ENCODE data around the gene PCSK5.
A peak's percentile ranks its signal among the peaks of the same experiment; 100 is the strongest.

Gene PCSK5

DNA sequence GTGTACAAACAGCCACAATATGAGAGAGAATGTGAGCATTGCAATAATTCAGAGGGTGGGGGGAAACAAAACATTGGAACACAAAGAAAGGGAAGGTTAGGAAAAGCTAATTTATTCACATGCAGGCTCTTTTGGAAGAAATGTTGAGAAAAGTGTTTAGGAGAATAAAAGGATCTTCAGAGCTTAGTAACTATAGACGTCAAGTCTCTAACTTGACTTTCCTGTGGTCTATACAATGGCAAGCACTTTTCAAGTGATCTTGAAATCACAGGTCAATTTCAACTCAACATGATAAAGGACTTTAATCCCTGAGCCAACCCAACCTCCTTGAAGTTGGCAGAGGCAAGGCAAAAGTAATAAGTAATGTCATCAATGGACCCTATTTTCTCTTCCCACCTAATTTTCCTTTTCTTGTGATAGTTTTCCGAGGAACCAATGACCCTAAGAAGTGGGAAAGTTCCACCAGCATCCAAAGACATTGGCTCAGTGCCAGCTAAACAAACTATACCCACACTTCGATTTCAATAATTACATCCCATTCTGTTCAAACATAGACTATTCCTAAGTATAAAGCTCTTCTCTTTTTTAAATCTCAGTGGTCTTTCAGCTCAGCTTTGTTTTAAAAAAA is 480.0 kb downstream of the PCSK5 start:
- Histone ChIP-seq H3K36me3 (ENCODE audit: control insufficient read depth, insufficient read depth, low read length) (no peaks in the 10 kb centered on the region), H3K27ac (ENCODE audit: low read length) (no peak overlapping the region), H3K4me1 (ENCODE audit: control insufficient read depth, insufficient read depth, low read length) (no peaks in the 10 kb centered on the region; the same call in 1 of the 2 replicates), H3K4me3 (ENCODE audit: low read length) (no peak overlapping the region), H3K27me3 (ENCODE audit: control insufficient read depth, insufficient read depth, low read length) (no peaks in the 10 kb centered on the region), H3K9me3 (ENCODE audit: control insufficient read depth, insufficient read depth, low read length) (no peaks in the 10 kb centered on the region)
- 100% methylated on average over 1 of the region's 3 CpGs for WGBS (ENCODE audit: insufficient coverage, insufficient read length)
- no peak for DNase-seq (ENCODE audit: low read depth, low spot score)

DNA sequence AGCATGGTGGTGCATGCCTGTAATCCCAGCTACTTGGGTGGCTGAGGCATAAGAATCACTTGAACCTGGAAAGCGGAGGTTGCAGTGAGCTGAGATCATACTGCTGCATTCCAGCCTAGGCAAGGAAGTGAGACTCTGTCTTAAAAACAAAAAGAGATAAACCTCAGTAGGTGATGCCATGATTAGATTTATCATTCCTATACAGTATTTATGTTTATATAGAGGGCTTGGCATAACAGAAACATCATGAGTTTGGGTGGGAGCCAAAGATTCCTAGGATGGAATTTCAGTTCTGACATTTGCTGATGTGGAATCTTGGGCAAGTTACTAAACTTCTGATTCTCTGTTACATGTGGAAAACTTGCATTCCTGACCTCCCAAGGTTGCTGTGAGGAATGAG is 481.4 kb downstream of the PCSK5 start:
- no peak overlapping the region for H3K4me3 ChIP-seq (ENCODE audit: low read length)
- H3K27ac ChIP-seq (ENCODE audit: low read length): no peak overlapping the region
- no peaks in the 10 kb centered on the region; the same call in 1 of the 2 replicates for H3K4me1 ChIP-seq (ENCODE audit: control insufficient read depth, insufficient read depth, low read length)
- WGBS (ENCODE audit: insufficient coverage, insufficient read length): no CpG with 5 or more reads among the region's 1 CpG
- no peak for DNase-seq (ENCODE audit: low read depth, low spot score)
- no peaks in the 10 kb centered on the region for H3K27me3 ChIP-seq (ENCODE audit: control insufficient read depth, insufficient read depth, low read length)
- no peaks in the 10 kb centered on the region for H3K36me3 ChIP-seq (ENCODE audit: control insufficient read depth, insufficient read depth, low read length)
- H3K9me3 ChIP-seq (ENCODE audit: control insufficient read depth, insufficient read depth, low read length): no peaks in the 10 kb centered on the region

DNA sequence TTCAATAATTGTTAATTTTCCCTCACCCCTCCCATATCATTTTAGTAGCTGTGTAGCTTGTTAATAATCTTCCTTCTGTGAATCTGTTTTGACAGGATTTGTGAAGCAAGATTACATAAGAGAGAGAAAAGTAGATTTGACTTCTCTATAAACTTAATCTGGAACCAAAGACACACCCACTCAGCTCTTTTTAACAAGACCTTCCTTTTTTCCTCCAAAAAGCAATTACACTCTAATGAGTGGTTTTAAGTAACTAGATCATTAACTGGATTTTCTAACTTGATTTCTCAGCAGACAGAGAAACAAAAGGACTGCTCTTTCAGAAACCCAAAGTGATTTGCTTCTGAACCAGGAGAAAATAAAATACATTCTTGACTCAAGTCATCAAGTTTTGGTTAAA is 481.9 kb downstream of the PCSK5 start:
- H3K9me3 ChIP-seq (ENCODE audit: control insufficient read depth, insufficient read depth, low read length): no peaks in the 10 kb centered on the region
- no peaks in the 10 kb centered on the region; the same call in 1 of the 2 replicates for H3K4me1 ChIP-seq (ENCODE audit: control insufficient read depth, insufficient read depth, low read length)
- H3K4me3 ChIP-seq (ENCODE audit: low read length): no peak overlapping the region
- DNase-seq (ENCODE audit: low read depth, low spot score): no peak
- H3K36me3 ChIP-seq (ENCODE audit: control insufficient read depth, insufficient read depth, low read length): no peaks in the 10 kb centered on the region
- H3K27me3 ChIP-seq (ENCODE audit: control insufficient read depth, insufficient read depth, low read length): no peaks in the 10 kb centered on the region
- H3K27ac ChIP-seq (ENCODE audit: low read length): no peak overlapping the region

DNA sequence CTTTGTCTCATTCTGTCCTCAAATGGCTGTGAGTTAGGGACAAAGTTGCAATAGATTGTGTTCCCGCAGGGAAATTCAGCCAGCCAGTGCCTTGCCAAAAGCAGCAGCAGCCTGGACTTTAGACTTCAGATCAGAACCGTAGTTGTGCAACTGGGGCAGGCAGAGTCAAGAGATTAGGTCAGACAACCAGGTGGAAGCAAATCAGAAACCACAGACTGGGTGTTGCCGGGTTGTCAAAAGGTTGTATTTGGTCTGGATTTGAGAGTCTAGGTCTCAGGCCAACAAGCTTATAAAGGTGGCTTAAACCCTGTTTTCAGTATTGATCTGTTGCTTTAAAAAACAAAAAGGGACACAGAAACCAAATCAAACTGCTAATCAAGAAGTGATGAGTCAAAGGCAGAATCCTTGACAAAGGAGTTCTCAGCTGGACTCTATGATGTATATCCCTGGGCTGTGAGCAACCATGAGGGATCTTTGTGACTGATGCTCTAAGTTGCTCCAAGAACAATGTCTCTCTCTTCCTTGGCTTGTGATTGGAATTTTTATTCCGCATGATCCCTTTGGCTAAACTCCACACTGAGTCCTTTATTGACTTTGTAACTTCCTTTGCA is 482.8 kb downstream of the PCSK5 start:
- Histone ChIP-seq H3K4me3 (ENCODE audit: low read length) (no peak overlapping the region), H3K9me3 (ENCODE audit: control insufficient read depth, insufficient read depth, low read length) (no peaks in the 10 kb centered on the region), H3K27me3 (ENCODE audit: control insufficient read depth, insufficient read depth, low read length) (no peaks in the 10 kb centered on the region), H3K27ac (ENCODE audit: low read length) (no peak overlapping the region), H3K4me1 (ENCODE audit: control insufficient read depth, insufficient read depth, low read length) (no peaks in the 10 kb centered on the region; the same call in 1 of the 2 replicates), H3K36me3 (ENCODE audit: control insufficient read depth, insufficient read depth, low read length) (no peaks in the 10 kb centered on the region)
- DNase-seq (ENCODE audit: low read depth, low spot score): no peak
- WGBS (ENCODE audit: insufficient coverage, insufficient read length): no CpG with 5 or more reads among the region's 4 CpGs

DNA sequence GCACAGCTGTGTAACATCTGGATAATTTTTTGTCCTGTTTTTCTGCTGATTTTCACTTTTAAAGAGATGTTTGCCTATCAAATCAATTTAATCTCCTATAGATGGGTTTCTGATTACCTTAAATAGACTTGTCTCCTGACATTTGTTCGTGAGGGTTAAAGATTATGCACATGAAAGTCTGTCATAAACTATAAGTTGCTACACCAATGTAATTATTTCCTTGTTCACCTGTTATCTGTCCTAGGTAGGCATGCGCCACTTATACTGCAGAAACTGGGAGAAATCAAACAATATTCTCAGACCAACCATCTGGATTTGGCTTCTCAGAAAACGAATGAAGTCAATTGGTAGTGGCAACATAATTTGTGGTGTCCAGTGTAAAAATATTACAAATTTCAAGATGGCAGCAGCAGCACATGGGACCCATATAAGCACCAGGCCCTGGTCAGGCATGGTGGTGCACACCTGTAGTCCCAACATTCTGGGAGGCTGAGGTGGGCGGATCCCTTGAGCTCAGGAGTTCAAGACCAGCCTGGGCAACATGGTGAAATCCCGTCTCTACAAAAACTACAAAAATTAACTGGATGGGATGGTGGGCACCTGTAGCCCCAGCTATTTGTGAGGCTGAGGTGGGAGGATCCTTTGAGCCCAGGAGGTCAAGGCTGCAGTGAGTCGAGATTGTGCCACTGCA is 483.5 kb downstream of the PCSK5 start:
- no peaks in the 10 kb centered on the region for H3K36me3 ChIP-seq (ENCODE audit: control insufficient read depth, insufficient read depth, low read length)
- H3K4me3 ChIP-seq (ENCODE audit: low read length): no peak overlapping the region
- no CpG with 5 or more reads among the region's 6 CpGs for WGBS (ENCODE audit: insufficient coverage, insufficient read length)
- H3K4me1 ChIP-seq (ENCODE audit: control insufficient read depth, insufficient read depth, low read length): no peaks in the 10 kb centered on the region; the same call in 1 of the 2 replicates
- H3K27me3 ChIP-seq (ENCODE audit: control insufficient read depth, insufficient read depth, low read length): no peaks in the 10 kb centered on the region
- no peaks in the 10 kb centered on the region for H3K9me3 ChIP-seq (ENCODE audit: control insufficient read depth, insufficient read depth, low read length)
- H3K27ac ChIP-seq (ENCODE audit: low read length): no peak overlapping the region
- DNase-seq (ENCODE audit: low read depth, low spot score): no peak

DNA sequence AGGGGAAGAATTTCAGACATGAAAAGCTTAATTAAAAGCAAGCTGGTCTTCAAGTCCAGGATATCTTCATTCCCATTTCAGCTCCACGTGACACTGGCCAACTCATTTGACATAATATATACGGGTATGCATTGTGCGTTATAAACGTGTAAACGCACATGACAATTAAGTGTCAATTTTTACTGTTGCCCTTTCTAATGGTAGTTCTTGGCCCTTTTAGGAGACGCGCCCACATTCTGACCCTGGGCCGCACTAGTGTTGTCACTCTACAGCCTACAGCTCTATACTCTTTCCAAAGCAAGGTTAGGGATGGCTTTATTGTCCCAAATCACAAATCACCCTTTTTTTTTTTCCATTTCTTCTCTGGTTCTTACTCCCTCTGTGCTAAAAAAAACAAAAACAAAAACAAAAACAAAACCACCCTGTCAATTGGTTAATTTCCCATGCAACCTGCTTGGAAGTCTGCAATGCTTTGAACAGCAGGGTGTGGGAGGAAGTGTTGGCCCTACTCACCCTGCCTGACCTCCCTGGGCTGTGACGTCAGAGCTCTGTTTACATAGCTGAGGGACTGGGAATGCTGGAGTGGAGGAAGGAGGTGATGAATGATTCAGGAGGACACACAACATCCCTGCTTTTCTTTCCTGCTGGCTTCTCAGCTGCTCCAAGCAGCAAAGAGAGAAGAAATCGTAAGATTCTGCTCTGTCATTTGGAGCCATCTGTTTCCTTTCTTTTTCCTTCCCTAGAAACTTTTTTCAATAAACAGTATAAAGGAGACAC is 484.5 kb downstream of the PCSK5 start:
- Histone ChIP-seq H3K9me3 (ENCODE audit: control insufficient read depth, insufficient read depth, low read length) (no peaks in the 10 kb centered on the region), H3K36me3 (ENCODE audit: control insufficient read depth, insufficient read depth, low read length) (no peaks in the 10 kb centered on the region), H3K4me1 (ENCODE audit: control insufficient read depth, insufficient read depth, low read length) (no peaks in the 10 kb centered on the region; the same call in 1 of the 2 replicates), H3K27me3 (ENCODE audit: control insufficient read depth, insufficient read depth, low read length) (no peaks in the 10 kb centered on the region), H3K27ac (ENCODE audit: low read length) (no peak overlapping the region), H3K4me3 (ENCODE audit: low read length) (no peak overlapping the region)
- WGBS (ENCODE audit: insufficient coverage, insufficient read length): no CpG with 5 or more reads among the region's 10 CpGs
- peak; percentile 4 for DNase-seq (ENCODE audit: low read depth, low spot score)

DNA sequence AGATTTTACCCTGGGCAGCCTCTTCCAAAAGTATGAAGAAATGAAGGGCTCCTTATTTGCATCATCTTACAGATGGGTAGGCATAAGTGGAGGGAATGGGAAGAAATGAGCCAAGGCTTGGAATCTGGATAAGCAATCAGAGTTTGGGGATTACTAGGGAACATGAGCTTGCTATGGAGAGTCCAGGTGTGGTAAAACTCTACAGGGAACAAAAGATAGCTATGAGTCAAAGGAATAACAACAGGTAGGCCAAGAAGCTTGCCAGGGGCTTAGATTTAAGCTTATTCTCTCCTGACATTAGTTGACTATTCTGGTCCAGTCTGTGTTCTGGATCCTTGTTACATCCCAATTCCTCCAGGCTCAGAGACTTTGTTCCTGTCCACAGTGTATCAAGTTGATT is 487.3 kb downstream of the PCSK5 start:
- Histone ChIP-seq H3K27ac (ENCODE audit: low read length) (no peak overlapping the region), H3K4me3 (ENCODE audit: low read length) (no peak overlapping the region), H3K36me3 (ENCODE audit: control insufficient read depth, insufficient read depth, low read length) (no peaks in the 10 kb centered on the region), H3K27me3 (ENCODE audit: control insufficient read depth, insufficient read depth, low read length) (no peaks in the 10 kb centered on the region), H3K4me1 (ENCODE audit: control insufficient read depth, insufficient read depth, low read length) (no peaks in the 10 kb centered on the region; the same call in 1 of the 2 replicates), H3K9me3 (ENCODE audit: control insufficient read depth, insufficient read depth, low read length) (no peaks in the 10 kb centered on the region)
- no peak for DNase-seq (ENCODE audit: low read depth, low spot score)

DNA sequence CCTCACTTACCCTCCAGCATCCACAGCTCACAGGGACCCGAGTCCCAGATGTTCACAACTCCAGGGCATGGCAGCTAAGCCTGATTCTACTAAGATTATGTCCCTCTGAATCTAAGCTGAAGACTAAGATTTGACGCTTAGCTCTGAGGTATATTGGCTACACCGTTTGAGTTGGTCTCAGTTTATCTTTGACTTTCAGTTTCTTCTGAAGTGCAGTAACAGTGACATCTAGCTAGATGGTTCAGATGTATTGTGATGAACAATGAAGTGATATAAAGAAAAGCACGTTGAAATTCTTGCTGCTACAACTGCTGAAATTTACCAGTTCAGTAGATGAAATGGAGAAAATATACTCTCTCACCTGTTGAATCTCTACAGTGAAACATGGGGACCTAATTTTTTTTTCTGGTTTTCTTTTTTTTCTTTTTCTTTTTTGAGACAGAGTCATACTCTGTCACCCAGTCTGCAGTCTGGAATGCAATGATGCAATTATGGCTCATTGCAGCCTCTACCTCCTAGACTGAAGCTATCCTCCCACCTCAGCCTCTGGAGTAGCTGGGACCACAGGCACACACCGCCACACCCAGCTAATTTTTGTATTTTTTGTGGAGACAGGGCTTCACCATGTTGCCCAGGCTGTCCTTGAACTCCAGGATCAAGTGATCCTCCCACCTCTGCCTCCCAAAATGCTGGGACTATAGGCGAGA is 488.0 kb downstream of the PCSK5 start:
- Histone ChIP-seq H3K27ac (ENCODE audit: low read length) (no peak overlapping the region), H3K4me3 (ENCODE audit: low read length) (no peak overlapping the region), H3K9me3 (ENCODE audit: control insufficient read depth, insufficient read depth, low read length) (no peaks in the 10 kb centered on the region), H3K36me3 (ENCODE audit: control insufficient read depth, insufficient read depth, low read length) (no peaks in the 10 kb centered on the region), H3K4me1 (ENCODE audit: control insufficient read depth, insufficient read depth, low read length) (no peaks in the 10 kb centered on the region), H3K27me3 (ENCODE audit: control insufficient read depth, insufficient read depth, low read length) (no peaks in the 10 kb centered on the region)
- WGBS (ENCODE audit: insufficient coverage, insufficient read length): no CpG with 5 or more reads among the region's 6 CpGs
- no peak for DNase-seq (ENCODE audit: low read depth, low spot score)

DNA sequence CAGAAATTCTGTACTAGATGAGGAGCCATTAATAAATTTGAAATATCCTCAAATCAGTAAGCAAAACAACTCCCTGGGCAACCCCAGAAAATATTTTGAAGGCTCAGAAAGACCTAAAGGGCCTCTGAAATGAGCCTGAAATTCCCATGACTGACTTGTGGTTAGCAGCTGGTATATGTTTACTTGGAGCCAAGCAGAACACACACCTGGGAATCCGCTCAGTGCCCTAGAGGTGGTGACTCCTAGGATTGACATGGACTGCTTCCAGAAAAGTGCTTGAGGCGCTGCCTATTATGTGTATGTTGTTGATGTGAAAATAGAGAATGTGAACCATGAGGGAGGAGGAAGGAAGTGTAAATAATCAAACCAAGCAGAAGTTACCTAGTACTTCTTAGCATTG is 489.0 kb downstream of the PCSK5 start:
- no CpG with 5 or more reads among the region's 2 CpGs for WGBS (ENCODE audit: insufficient coverage, insufficient read length)
- no peak for DNase-seq (ENCODE audit: low read depth, low spot score)
- H3K36me3 ChIP-seq (ENCODE audit: control insufficient read depth, insufficient read depth, low read length): no peaks in the 10 kb centered on the region

DNA sequence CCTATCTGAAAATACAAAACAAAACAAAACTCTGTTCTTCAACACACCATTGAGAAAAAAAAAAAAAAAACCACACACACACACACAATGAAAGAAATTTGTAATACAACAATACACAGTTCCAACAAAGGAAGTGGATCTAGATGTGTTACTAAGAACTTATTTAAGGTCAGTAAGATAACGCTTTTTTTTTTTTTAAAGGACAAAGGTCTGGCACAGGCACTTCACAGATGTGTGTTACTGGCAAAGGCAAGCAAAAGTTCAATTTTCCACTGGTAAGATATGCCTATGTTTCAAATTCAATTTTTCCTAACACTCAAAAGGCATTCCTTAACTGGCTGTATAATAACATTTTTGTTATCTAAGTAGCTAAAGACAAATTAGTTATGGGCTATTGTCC is 500.2 kb downstream of the PCSK5 start:
- Histone ChIP-seq H3K4me1 (ENCODE audit: control insufficient read depth, insufficient read depth, low read length) (no peaks in the 10 kb centered on the region), H3K27ac (ENCODE audit: low read length) (no peak overlapping the region), H3K9me3 (ENCODE audit: control insufficient read depth, insufficient read depth, low read length) (no peaks in the 10 kb centered on the region), H3K36me3 (ENCODE audit: control insufficient read depth, insufficient read depth, low read length) (no peaks in the 10 kb centered on the region), H3K4me3 (ENCODE audit: low read length) (no peak overlapping the region), H3K27me3 (ENCODE audit: control insufficient read depth, insufficient read depth, low read length) (no peaks in the 10 kb centered on the region)
- no peak for DNase-seq (ENCODE audit: low read depth, low spot score)
- WGBS (ENCODE audit: insufficient coverage, insufficient read length): no CpG with 5 or more reads among the region's 1 CpG

More for the DNA sequence above, 489.0 kb downstream of the PCSK5 start:
- Histone ChIP-seq H3K27me3 (ENCODE audit: control insufficient read depth, insufficient read depth, low read length) (no peaks in the 10 kb centered on the region), H3K4me1 (ENCODE audit: control insufficient read depth, insufficient read depth, low read length) (no peaks in the 10 kb centered on the region), H3K4me3 (ENCODE audit: low read length) (no peak overlapping the region), H3K27ac (ENCODE audit: low read length) (no peak overlapping the region), H3K9me3 (ENCODE audit: control insufficient read depth, insufficient read depth, low read length) (no peaks in the 10 kb centered on the region)

All from iPS DF 6.9 (cell line).